Measurements from ENCODE around the gene SYNPR.

DNA sequence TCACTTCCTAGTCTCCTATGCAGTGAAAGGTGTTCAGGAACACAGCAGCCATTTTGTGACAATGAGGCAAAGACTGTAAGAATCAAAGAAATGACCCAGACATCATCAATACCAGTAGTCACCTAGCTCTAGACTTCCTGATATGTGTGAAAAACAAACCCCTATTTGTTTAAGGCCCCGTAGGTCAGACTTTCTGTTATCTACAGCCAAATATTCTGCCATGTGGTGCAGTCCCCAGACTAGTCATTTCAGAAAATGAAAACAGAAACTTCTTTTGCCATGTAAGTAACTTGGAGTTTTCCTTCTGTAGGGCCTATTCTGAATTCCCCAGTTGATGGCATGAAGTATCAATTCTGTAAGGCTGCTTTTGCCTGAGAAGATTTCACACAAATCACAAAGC lies 192.6 kb downstream of the SYNPR start:
- TF ChIP-seq, protein P1, sequence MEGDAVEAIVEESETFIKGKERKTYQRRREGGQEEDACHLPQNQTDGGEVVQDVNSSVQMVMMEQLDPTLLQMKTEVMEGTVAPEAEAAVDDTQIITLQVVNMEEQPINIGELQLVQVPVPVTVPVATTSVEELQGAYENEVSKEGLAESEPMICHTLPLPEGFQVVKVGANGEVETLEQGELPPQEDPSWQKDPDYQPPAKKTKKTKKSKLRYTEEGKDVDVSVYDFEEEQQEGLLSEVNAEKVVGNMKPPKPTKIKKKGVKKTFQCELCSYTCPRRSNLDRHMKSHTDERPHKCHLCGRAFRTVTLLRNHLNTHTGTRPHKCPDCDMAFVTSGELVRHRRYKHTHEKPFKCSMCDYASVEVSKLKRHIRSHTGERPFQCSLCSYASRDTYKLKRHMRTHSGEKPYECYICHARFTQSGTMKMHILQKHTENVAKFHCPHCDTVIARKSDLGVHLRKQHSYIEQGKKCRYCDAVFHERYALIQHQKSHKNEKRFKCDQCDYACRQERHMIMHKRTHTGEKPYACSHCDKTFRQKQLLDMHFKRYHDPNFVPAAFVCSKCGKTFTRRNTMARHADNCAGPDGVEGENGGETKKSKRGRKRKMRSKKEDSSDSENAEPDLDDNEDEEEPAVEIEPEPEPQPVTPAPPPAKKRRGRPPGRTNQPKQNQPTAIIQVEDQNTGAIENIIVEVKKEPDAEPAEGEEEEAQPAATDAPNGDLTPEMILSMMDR (IDR thresholded peaks at IDR 0.05; ENCODE audit: low read depth, low read length, poor library complexity, severe bottlenecking): no peak
- TF ChIP-seq EZH2phosphoT487 (IDR thresholded peaks at IDR 0.05; ENCODE audit: borderline replicate concordance, low read length): no peak
